HG03039 (cell line): ENCODE results near the gene FOXP1.
"Not testable (repeated sequence)": the region's sequence is repeated elsewhere in the genome, so short reads cannot be mapped to it uniquely, and the experiment has no call there.

Experiments used
- ATAC-seq: cut with Tn5 transposase; IDR thresholded peaks from one replicate; pipeline ENCODE4 v1.9.1; 2021; ENCODE audit warnings: mild to moderate bottlenecking, moderate library complexity; ENCODE audit not compliant: unreplicated experiment

The FOXP1 gene

DNA sequence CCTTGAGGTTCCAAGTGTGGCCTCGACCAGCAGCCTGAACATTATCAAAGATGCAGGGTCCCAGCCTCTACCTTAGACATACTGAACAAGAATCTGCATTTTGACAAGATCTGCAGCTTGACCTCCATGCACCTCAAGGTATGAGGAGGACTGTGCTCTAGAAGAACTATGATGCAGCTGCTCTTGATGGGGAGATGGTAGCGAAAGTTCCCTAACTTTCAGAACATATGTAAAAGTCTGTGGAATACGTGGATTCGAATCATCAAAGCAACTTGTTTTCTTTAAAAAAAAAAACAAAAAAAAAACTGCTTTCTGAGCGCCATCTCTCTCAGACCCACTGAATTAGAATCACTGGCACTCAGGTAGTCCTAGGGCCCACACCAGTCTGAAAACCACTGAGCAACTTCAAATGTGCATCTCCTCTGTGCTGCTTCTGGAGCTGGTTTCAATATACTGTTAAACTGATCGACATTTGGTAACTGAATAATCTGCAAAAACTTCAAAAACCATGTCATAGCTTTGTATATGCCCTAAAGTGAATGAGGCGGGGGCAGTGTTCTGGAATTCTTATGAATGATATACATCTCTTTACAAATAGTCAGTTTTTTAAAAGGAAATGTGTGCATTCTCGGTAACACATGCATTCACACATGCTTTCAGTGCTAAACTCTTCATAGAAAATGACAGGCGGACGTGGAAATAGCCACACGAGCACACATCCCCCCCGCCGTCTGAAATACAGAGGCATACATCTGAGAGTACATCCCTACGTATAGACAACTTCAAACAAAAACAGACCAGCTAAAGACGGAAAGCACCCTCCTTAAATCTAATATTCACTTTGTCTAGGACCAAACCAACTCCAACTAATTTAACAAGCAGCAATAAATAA lies 128.8 kb downstream of the FOXP1 start:
- ATAC-seq: no peak

- no peak for ATAC-seq
These were observed 129.6 kb downstream of the FOXP1 start for GRCh38 chr3:71453822-71454511.

DNA sequence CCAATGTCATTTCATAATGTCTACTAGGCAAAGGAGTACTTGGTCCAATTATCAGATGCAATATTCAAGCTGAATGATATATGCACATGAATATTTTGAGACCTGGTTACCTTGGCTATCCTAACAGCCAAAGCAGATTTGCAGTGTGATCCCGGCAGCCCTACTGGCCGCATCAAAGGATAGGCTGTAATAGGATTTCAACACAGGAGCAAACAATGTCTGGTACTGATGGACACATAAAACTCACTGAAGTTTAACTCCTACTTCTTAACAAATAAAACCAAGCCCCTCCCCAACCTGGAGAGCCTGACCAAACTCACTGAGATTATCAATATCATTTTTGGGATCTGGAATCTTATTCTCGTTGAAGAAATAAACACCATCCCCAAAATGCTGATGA lies 130.2 kb downstream of the FOXP1 start:
- no peak for ATAC-seq

- no peak for ATAC-seq
These were observed 131.7 kb downstream of the FOXP1 start for GRCh38 chr3:71451812-71452211.

DNA sequence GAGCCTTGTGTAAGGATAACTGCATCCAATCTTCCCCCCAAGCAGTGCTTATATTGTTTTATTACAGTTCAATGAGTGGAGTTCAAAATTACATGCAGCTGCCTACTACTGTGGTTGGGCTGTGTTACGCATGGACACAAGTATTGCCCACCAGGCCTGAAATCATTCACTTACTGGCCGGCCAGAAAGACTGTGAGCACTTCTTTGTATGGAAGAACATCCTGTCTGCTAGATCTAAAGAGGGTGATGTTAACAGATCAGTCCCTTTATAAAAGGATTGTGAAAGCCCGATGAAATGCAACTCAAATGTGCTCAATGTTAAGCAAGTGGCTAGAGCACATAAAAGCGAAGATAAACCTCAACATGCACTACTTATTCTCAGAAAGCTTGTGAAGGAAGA lies 132.5 kb downstream of the FOXP1 start:
- ATAC-seq: no peak

DNA sequence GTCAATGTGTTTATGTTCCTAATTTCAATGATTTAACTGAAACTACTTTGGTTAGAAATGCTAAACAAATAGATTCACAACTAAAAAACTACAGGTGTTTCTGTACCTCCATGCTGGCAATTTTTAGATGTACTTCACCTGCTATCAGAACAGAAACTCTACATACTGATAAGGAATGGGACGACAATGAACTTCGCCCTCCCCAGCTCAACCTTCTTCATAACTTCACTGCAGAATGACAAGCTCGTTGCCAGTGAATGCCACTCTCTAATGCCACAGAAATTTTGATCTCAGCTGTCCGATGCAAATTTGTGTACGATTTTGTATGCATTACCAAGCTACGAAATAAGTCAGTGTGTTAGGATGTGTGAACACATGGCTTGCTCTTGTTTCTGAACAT lies 133.4 kb downstream of the FOXP1 start:
- ATAC-seq: no peak

DNA sequence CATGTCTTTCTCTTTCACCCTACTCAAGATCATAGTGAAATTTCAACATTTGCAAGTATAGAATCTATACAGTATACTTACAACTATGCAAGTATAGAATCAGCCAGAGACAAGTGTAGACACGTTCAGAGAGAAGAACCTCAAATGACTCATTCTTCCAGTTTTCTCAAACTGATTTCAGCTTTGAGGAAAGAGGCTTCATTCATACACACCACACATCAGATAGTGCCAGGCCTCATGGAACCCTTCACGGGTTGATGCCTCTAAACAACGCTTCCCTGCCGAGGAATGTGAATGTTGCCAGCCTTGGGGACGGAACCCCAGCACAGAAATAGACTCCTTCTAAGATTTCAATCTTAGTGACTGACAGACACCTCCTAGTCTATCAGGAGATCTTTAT lies 135.7 kb downstream of the FOXP1 start:
- ATAC-seq: no peak

DNA sequence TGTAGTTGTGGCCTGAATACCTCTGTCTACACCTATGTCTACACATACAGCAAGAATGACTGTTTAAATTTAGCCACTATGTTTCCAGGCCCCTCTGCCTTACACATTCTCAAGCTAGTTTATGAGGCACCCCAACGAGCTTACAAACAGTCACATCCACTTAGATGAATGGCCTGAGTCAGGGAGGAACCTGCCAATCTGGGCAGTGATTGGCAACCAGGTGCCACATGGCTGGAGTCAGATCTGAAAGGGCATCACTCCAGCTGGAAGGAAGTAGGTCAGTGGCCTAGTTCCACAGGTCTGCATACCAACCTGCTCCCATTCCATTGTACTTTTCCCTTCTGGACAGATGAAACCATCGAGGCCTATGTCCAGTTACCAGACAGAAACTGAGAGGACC lies 136.3 kb downstream of the FOXP1 start:
- no peak for ATAC-seq

DNA sequence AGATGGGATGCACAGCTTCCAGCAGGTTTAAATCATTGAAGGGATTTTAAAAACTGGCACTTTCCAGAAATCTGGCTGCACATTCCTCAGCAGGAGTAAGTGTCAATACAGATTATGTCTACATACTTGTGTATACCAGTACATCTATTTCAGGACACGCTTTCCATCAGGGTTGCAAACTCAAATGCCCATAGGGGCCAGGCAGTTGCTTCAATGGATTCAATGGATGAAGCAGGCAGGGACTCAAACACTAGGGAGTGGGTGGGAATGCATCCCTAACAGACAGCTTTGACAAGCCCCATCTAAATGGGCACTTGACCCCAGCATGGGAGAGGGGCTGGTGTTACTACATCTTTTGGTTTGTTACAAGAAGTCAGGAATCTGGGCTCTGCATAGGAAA lies 136.8 kb downstream of the FOXP1 start:
- no peak for ATAC-seq

DNA sequence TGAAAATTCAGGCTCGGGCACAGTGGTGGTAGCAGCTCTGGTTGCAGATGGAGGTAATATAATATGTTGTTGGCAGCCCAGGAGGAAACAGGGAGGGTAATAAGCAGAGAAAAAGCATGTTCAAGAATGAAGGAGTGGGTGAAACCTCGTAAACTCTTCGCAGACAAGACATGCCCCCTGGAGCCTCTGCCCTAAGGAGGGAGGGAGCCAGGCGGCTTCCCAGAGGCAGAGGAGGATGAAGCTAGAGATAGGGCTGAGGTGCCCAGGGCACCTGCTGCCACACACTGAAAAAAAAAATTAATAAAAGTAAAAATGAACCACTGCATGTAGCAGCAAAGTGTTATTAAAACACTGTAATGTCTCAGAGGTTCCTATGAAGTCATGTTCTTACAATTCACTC lies 137.3 kb downstream of the FOXP1 start:
- ATAC-seq: no peak

DNA sequence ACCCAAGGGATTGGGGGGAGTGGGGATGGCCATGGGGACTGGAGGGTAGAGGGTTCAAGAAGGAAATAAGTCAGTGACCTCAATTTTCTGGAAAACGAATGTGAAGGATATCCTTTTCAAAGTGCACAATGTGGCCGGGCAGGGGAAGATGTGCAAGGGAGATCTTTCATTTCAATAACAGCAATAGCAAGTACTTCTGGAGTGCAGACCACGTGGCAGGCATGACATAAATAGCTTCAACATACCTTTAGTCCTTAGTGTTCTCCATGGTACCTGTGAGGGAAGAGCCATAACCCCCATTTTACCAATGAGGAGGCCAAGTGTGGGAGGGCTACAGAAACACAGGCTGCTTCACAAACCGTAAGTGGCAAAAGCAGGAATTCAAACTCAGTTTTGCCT lies 138.7 kb downstream of the FOXP1 start:
- ATAC-seq: no peak

DNA sequence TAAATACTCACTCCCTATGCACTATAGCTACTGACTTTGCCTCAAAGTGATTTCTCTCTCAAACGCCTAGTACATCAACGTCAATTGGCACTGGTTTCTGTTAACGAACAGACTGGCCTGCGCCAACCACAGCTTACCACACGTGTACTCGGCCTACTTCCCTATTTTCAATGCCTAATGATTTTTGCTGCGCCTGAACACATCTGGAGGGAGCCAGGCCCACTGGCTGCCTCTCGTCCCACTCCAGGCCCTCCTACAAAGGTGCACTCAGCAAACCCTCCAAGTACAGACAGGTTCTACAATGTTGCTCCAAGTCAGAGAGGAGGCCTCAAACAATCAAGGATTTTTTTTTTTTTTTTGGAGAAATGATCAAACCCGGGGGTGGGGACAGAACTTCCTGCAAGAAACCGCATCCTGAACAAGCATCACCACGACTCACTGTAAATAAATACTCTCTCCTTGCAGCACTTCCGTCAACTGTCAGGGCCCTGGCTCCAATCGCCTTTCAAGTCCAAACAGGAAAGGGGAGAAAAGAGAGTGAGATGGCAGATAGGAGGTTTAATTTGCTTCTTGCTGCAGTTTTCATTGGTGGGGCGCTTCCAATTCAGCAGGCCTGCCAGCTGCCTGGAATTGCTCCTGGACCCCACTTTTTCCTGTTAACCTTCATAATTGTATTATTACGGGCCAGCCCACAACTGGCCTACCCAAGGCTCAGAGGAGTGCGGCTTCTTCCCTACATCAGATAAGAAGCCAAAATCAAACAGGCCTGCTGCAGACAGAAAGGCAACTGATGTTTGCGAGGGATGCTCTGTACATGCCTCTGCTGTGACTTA lies 139.3 kb downstream of the FOXP1 start:
- peak; percentile 91 for ATAC-seq

GRCh38 chr3:71443332-71443731 lies 140.2 kb downstream of the FOXP1 start:
- ATAC-seq: no peak

- no peak for ATAC-seq
These were observed 140.9 kb downstream of the FOXP1 start for GRCh38 chr3:71442652-71443042.

DNA sequence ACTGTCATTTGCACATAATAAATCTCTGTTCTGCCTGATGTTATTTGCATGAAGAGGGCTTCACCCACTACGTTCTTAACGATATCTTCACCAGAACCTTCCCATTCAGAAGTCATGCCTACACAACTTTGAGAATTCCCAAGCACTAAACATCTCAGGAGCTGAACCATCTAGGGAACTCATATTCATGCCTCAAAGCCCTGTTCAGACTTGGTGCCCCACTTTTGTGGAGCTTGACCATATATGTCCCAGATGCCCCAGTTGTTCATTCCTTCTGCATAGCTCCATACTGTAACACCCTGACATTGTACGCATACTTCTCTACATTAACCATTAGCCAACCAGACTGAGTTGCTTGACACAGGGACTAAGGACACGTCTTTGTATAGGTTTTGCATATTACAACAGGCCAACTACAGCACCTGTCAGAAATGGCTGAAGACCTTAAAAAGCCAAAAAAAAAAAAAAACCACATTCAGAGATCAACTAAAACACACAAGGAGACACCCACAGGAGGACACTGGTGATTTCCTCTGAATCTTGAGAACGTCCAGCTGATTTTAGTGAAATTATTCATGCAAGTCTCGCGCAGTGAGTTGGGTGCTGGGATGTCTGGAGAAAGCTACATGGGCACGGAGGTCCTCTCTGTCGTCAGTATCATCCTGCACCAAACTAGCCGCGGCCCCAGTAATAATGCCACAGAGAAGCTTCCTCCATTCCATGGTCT lies 141.4 kb downstream of the FOXP1 start:
- ATAC-seq: no peak

GRCh38 chr3:71441217-71441924 lies 142.2 kb downstream of the FOXP1 start:
- no peak for ATAC-seq

DNA sequence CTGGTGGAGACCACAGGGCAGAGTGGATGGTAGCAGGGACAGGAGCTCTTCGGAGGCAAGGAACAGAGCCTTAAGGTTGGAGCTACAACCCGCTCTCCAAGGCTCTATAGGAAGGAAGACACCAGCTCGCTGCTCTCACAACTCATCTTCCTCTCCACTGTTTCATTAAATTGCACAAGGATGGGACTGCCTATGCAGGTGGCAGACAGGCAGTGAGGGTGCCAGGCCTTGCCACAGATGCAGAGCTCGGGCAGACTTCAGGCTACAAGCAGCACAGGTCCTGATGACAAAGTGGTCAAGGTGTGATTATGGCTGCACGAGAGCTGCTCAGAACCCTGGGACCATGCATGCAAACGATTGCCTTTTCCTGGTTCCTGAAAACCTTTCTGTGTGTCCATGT lies 144.6 kb downstream of the FOXP1 start:
- no peak for ATAC-seq

GRCh38 chr3:71438071-71438685 lies 145.3 kb downstream of the FOXP1 start:
- no peak for ATAC-seq

DNA sequence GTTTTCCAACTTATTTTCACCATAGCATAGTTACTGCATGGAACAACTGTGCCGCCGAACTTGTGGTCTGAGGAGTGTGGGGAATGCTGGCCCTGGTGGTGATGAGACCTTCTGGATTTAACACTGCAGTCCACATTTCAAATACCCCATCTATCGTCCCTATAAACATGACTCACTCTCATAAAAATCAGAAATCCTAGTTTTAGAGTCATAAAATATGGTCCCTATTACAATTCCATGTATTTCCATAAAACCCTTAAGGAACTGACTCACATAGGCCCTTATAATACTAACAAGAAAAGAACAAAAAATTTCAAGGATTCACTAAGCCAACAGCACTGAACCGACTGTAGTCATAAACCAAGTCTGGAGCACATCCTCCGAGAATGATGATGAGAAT lies 147.2 kb downstream of the FOXP1 start:
- ATAC-seq: no peak

DNA sequence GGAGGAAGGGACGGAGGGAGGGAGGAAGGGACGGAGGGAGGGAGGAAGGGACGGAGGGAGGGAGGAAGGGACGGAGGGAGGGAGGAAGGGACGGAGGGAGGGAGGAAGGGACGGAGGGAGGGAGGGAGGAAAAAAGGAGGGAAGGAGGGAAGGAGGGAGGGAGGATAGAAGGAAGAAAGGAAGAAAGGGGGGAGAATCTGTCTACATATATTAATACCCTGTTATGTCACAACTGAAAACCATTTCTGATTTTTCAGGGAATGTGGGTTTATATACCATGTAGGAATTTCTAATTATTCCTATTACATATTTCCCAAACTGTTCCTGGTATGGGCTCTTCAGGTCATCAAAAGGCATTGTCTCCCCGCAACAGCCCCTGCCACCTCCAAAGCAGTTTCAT lies 147.7 kb downstream of the FOXP1 start:
- ATAC-seq: not testable (repeated sequence)
